PC-3 (cell line): Measurements from ENCODE around the gene RCAN2. TPM values are rescaled to one million over a fixed set of nuclear protein-coding genes. Genes with fewer than 3 reads are reported as not detected.

Source experiments
- ATAC-seq: fragments of 200-7000 bp; cut with Tn5 transposase; 2 replicates; pipeline ENCODE4 v1.9.1; 2020; ENCODE audit warnings: mild to moderate bottlenecking, moderate library complexity
- BruUV-seq: library from RNA; stranded (reverse); fragments of 400-500 nt; replicated peaks from 2 replicates; lab custom pipeline; 2021; lab: Mats Ljungman, UMichigan
- CTCF ChIA-PET: fragments of 300-600 bp; sonication (Branson Sonifier 250); formaldehyde crosslinking; loops from one replicate; lab custom pipeline; 2022; ENCODE audit warnings: antibody characterized with exemption; lab: Charles Lee
- POLR2A ChIA-PET: fragments of 300-600 bp; sonication (Branson Sonifier 250); formaldehyde crosslinking; loops from one replicate; lab custom pipeline; 2022; ENCODE audit warnings: antibody characterized with exemption; ENCODE audit not compliant: unreplicated experiment; lab: Charles Lee
- DNase-seq: peaks from one replicate; pipeline ENCODE4 v3.0.0-alpha.2; 2015
- H2AFZ ChIP-seq: fragments of 300-600 bp; sonication (generic); 2 replicates; pipeline ENCODE4 v1.6.0; 2016; ENCODE audit warnings: antibody characterized with exemption, low read length
- H3F3A ChIP-seq: fragments of 300-600 bp; sonication (generic); one replicate; pipeline ENCODE4 v1.6.0; 2017; ENCODE audit warnings: antibody characterized with exemption, low read length, control low read depth, mild to moderate bottlenecking; ENCODE audit not compliant: unreplicated experiment
- H3K27ac ChIP-seq: fragments of 300-600 bp; sonication (generic); 2 replicates; pipeline ENCODE4 v1.5.1; 2016; ENCODE audit warnings: mild to moderate bottlenecking, low read length
- H3K27me3 ChIP-seq: fragments of 300-600 bp; sonication (generic); 2 replicates; pipeline ENCODE4 v1.6.1; 2016; ENCODE audit warnings: low read length, mixed read lengths
- H3K36me3 ChIP-seq: fragments of 300-600 bp; sonication (generic); 2 replicates; pipeline ENCODE4 v1.6.1; 2016; ENCODE audit warnings: low read depth, mixed run types, low read length, mixed read lengths
- H3K4me1 ChIP-seq: fragments of 300-600 bp; sonication (generic); 2 replicates; pipeline ENCODE4 v1.5.1; 2016; ENCODE audit warnings: low read length; ENCODE audit not compliant: insufficient read depth
- H3K4me2 ChIP-seq: fragments of 300-600 bp; sonication (generic); 2 replicates; pipeline ENCODE4 v1.6.0; 2016; ENCODE audit warnings: low read length
- H3K4me3 ChIP-seq: fragments of 300-600 bp; sonication (generic); 2 replicates; pipeline ENCODE4 v1.5.1; 2016; ENCODE audit warnings: mild to moderate bottlenecking, low read length, mixed read lengths
- H3K79me2 ChIP-seq: fragments of 300-600 bp; sonication (generic); 2 replicates; pipeline ENCODE4 v1.6.1; 2017; ENCODE audit warnings: low read length, mixed read lengths
- H3K9ac ChIP-seq: fragments of 300-600 bp; sonication (generic); 2 replicates; pipeline ENCODE4 v1.6.0; 2016; ENCODE audit warnings: mild to moderate bottlenecking, low read length
- H3K9me2 ChIP-seq: fragments of 300-600 bp; sonication (generic); replicated peaks from 2 replicates; pipeline ENCODE4 v1.6.1; 2016; ENCODE audit warnings: mixed run types, low read length, mixed read lengths
- H3K9me3 ChIP-seq: fragments of 300-600 bp; sonication (generic); 2 replicates; pipeline ENCODE4 v1.6.1; 2016; ENCODE audit warnings: low read length, mixed read lengths
- H4K20me1 ChIP-seq: fragments of 300-600 bp; sonication (generic); 2 replicates; pipeline ENCODE4 v1.6.1; 2016; ENCODE audit warnings: low read length, mixed read lengths
- EZH2 ChIP-seq: fragments of 300-600 bp; sonication (generic); IDR thresholded peaks from one replicate; pipeline ENCODE4 v1.6.1; 2017; ENCODE audit warnings: antibody characterized with exemption, mild to moderate bottlenecking, low read length; ENCODE audit not compliant: unreplicated experiment
- EZH2phosphoT487 ChIP-seq: fragments of 300-600 bp; sonication (generic); IDR thresholded peaks from 2 replicates; pipeline ENCODE4 v1.6.1; 2018; ENCODE audit warnings: mild to moderate bottlenecking, antibody characterized with exemption, low read length, borderline replicate concordance
- intact Hi-C: fragments of 100-400 bp; cut with micrococcal nuclease; formaldehyde crosslinking; loops from 2 replicates; pipeline ENCODE4 v1.9.0; 2023
- total RNA-seq: library from RNA; depleted of rRNA; stranded (reverse); fragments of >200 nt; gene quantifications from 2 replicates; pipeline ENCODE4 v1.2.3, GENCODE V29; 2014
- TF ChIP-seq, protein P1 (sequence below): fragments of 300-600 bp; sonication (generic); conservative IDR thresholded peaks from 2 replicates; pipeline ENCODE4 v1.5.1; 2017; ENCODE audit warnings: antibody characterized with exemption, low read depth, mild to moderate bottlenecking, low read length

The RCAN2 gene
- total RNA-seq, 1 experiment from 2014 or later: not detected

DNA sequence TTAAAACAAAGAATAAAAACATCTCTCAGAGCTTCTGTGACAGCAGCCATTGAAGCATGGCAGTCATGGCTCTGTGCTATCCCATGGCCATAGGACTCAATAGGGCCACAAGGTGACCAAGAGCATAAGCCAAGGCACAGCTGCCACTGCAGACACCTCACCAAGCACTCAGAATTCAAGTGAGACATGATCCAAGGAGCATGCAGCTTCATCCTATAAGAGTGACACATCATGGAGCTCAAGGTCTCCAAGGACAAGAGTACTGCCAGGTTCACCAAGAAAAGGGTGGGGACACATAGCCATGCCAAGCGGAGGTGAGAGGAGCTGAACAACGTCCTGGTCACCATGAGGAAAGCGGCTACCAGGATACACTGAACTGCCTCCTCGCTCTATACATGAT lies 53.0 kb downstream of the RCAN2 start:
- H3K27me3 ChIP-seq: peaks cover 48% of the 10 kb centered on the region
- no peaks in the 10 kb centered on the region for H3K4me1 ChIP-seq
- TF ChIP-seq, protein P1, sequence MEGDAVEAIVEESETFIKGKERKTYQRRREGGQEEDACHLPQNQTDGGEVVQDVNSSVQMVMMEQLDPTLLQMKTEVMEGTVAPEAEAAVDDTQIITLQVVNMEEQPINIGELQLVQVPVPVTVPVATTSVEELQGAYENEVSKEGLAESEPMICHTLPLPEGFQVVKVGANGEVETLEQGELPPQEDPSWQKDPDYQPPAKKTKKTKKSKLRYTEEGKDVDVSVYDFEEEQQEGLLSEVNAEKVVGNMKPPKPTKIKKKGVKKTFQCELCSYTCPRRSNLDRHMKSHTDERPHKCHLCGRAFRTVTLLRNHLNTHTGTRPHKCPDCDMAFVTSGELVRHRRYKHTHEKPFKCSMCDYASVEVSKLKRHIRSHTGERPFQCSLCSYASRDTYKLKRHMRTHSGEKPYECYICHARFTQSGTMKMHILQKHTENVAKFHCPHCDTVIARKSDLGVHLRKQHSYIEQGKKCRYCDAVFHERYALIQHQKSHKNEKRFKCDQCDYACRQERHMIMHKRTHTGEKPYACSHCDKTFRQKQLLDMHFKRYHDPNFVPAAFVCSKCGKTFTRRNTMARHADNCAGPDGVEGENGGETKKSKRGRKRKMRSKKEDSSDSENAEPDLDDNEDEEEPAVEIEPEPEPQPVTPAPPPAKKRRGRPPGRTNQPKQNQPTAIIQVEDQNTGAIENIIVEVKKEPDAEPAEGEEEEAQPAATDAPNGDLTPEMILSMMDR: no peak
- TF ChIP-seq EZH2: no peak
- no peak for TF ChIP-seq EZH2phosphoT487
- H2AFZ ChIP-seq: no peak overlapping the region
- ATAC-seq: no peak
- no peak overlapping the region for H3K9ac ChIP-seq
- no peaks in the 10 kb centered on the region for H3K79me2 ChIP-seq
- H4K20me1 ChIP-seq: no peaks in the 10 kb centered on the region
- DNase-seq: no peak
- H3K9me3 ChIP-seq: no peaks in the 10 kb centered on the region
- no peaks in the 10 kb centered on the region for H3K9me2 ChIP-seq
- BruUV-seq: no TSS peak
- no peak overlapping the region for H3K27ac ChIP-seq
- H3K4me3 ChIP-seq: no peak overlapping the region
- CTCF ChIA-PET: no interaction called here
- no peak overlapping the region for H3K4me2 ChIP-seq
- POLR2A ChIA-PET: no interaction called here
- no peaks in the 10 kb centered on the region for H3F3A ChIP-seq
- intact Hi-C loops: no loop called here
- H3K36me3 ChIP-seq: no peaks in the 10 kb centered on the region

GRCh38 chr6:46437671-46438221 lies 53.5 kb downstream of the RCAN2 start:
- Histone ChIP-seq H3K79me2 (no peaks in the 10 kb centered on the region), H3K4me1 (no peaks in the 10 kb centered on the region), H2AFZ (no peak overlapping the region), H3K27me3 (peaks cover 52% of the 10 kb centered on the region), H3K4me2 (no peak overlapping the region), H3F3A (no peaks in the 10 kb centered on the region), H3K27ac (no peak overlapping the region), H3K9me2 (no peaks in the 10 kb centered on the region), H3K4me3 (no peak overlapping the region), H4K20me1 (no peaks in the 10 kb centered on the region), H3K36me3 (no peaks in the 10 kb centered on the region), H3K9ac (no peak overlapping the region), H3K9me3 (no peaks in the 10 kb centered on the region)
- BruUV-seq: no TSS peak
- CTCF ChIA-PET: no interaction called here
- ATAC-seq (no peak), DNase-seq (no peak)
- intact Hi-C loops: no loop called here
- POLR2A ChIA-PET: no interaction called here
- TF ChIP-seq, protein P1: no peak

DNA sequence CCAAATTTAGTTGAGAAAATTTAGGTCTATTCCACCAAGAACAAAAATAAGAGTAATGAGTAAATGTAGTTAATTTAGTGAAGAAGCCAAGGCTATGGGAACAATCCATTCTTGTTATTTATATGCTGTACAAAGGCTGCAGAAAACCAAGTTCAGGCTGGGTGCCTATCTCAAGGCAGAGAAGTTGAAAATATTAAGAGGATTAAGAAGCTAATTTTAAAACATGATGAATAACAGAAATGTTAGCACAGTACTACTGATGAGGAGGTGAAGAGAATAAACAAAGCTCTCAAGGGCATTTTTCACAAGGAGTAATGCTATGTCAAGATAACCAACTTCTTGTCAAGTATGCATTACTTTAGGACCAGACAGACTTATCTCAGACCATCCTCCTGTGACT lies 68.6 kb downstream of the RCAN2 start:
- H3F3A ChIP-seq: no peaks in the 10 kb centered on the region
- no peak overlapping the region for H3K9ac ChIP-seq
- no peak overlapping the region for H3K27ac ChIP-seq
- H3K4me2 ChIP-seq: no peak overlapping the region
- H3K4me3 ChIP-seq: no peak overlapping the region
- intact Hi-C loops: no loop called here
- H3K4me1 ChIP-seq: peaks cover 8% of the 10 kb centered on the region
- no peak for TF ChIP-seq EZH2phosphoT487
- no peak for TF ChIP-seq EZH2
- TF ChIP-seq, protein P1: no peak
- H2AFZ ChIP-seq: no peak overlapping the region
- no TSS peak for BruUV-seq
- no peaks in the 10 kb centered on the region for H3K27me3 ChIP-seq
- ChIA-PET CTCF (no interaction called here), POLR2A (no interaction called here)
- ATAC-seq: no peak
- no peaks in the 10 kb centered on the region for H3K9me2 ChIP-seq
- H3K36me3 ChIP-seq: no peaks in the 10 kb centered on the region
- H3K79me2 ChIP-seq: no peaks in the 10 kb centered on the region
- H3K9me3 ChIP-seq: no peaks in the 10 kb centered on the region
- H4K20me1 ChIP-seq: no peaks in the 10 kb centered on the region
- DNase-seq: no peak
